HUES48 (cell line): Measurements from ENCODE around the gene MROH2A.
A peak's percentile ranks its signal among the peaks of the same experiment; 100 is the strongest.

ENCODE experiments used
- H3K27ac ChIP-seq: one replicate; pipeline ENCODE4 v1.7.0; 2013; ENCODE audit warnings: low read depth, low read length, inconsistent platforms
- H3K27me3 ChIP-seq: 2 replicates; pipeline ENCODE4 v1.6.1; 2013; ENCODE audit warnings: mild to moderate bottlenecking, low read length; ENCODE audit not compliant: control insufficient read depth, insufficient read depth
- H3K36me3 ChIP-seq: 2 replicates; pipeline ENCODE4 v1.6.1; 2013; ENCODE audit warnings: low read length; ENCODE audit not compliant: control insufficient read depth, insufficient read depth
- H3K4me1 ChIP-seq: 2 replicates; pipeline ENCODE4 v1.6.1; 2013; ENCODE audit warnings: mild to moderate bottlenecking, low read length; ENCODE audit not compliant: control insufficient read depth, insufficient read depth
- H3K4me3 ChIP-seq: 2 replicates; pipeline ENCODE4 v1.5.1; 2013; ENCODE audit warnings: mild to moderate bottlenecking, low read depth, low read length
- H3K9ac ChIP-seq: 2 replicates; pipeline ENCODE4 v1.6.1; 2013; ENCODE audit warnings: mild to moderate bottlenecking, low read depth, low read length, moderate library complexity
- H3K9me3 ChIP-seq: 2 replicates; pipeline ENCODE4 v1.6.1; 2013; ENCODE audit warnings: low read length; ENCODE audit not compliant: control insufficient read depth, insufficient read depth

The MROH2A gene

GRCh38 chr2:233851169-233851568 is 73.0 kb downstream of the MROH2A start:
- Histone ChIP-seq H3K27ac (no peak overlapping the region), H3K27me3 (no peaks in the 10 kb centered on the region), H3K4me1 (peaks cover 18% of the 10 kb centered on the region), H3K36me3 (peaks cover 71% of the 10 kb centered on the region), H3K4me3 (no peak overlapping the region), H3K9ac (no peak overlapping the region), H3K9me3 (no peaks in the 10 kb centered on the region)

DNA sequence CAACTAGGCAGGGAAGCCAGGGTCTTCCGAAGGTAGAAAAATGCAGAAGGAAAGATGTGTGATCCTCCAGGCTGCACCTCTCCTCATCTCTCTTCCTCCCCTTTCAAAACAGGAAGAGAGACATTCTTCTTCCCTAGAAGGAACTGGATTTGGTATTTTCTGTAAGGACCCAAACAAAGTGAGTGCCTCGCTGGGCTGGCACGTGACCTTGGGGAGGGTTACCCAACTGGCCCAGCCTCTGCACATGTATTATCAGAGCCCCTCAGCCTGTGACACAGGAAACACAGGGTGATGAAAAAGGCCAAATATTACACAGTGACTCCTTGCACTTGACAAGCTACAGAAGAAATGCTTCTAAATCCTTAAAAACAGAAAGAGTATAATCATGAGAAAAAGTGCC is 73.9 kb downstream of the MROH2A start:
- Histone ChIP-seq H3K9ac (no peak overlapping the region), H3K27ac (no peak overlapping the region), H3K36me3 (peaks cover 62% of the 10 kb centered on the region), H3K4me1 (peaks cover 18% of the 10 kb centered on the region), H3K27me3 (no peaks in the 10 kb centered on the region), H3K4me3 (peak overlapping the region; percentile 14; the same call in 1 of the 2 replicates), H3K9me3 (no peaks in the 10 kb centered on the region)

GRCh38 chr2:233853353-233853752 is 75.2 kb downstream of the MROH2A start:
- Histone ChIP-seq H3K4me1 (peaks cover 18% of the 10 kb centered on the region), H3K27me3 (no peaks in the 10 kb centered on the region), H3K36me3 (peaks cover 49% of the 10 kb centered on the region), H3K4me3 (peak overlapping the region; percentile 99), H3K27ac (no peak overlapping the region), H3K9ac (peak overlapping the region; percentile 91; the same call in 1 of the 2 replicates), H3K9me3 (no peaks in the 10 kb centered on the region)

- Histone ChIP-seq H3K4me1 (peaks cover 18% of the 10 kb centered on the region), H3K9ac (peak overlapping the region; percentile 91), H3K27me3 (no peaks in the 10 kb centered on the region), H3K9me3 (no peaks in the 10 kb centered on the region), H3K36me3 (peaks cover 44% of the 10 kb centered on the region), H3K4me3 (peak overlapping the region; percentile 99), H3K27ac (peak overlapping the region; percentile 58)
These were observed 75.7 kb downstream of the MROH2A start for GRCh38 chr2:233853883-233854240.

- peaks cover 18% of the 10 kb centered on the region for H3K4me1 ChIP-seq
- H3K27me3 ChIP-seq = no peaks in the 10 kb centered on the region
- H3K9ac ChIP-seq = peak within 1 kb of the TSS; percentile 91
- H3K27ac ChIP-seq = peak within 1 kb of the TSS; percentile 76
- H3K9me3 ChIP-seq = no peaks in the 10 kb centered on the region
- H3K4me3 ChIP-seq = peak within 1 kb of the TSS; percentile 99
- H3K36me3 ChIP-seq = peaks cover 39% of the 10 kb centered on the region
These were observed 76.3 kb downstream of the MROH2A start, which contains the start of gene HJURP for GRCh38 chr2:233854241-233854981. TSS of gene HJURP (minus strand) at chr2:233854535. CDS start at chr2:233854500, 35 bp downstream.

DNA sequence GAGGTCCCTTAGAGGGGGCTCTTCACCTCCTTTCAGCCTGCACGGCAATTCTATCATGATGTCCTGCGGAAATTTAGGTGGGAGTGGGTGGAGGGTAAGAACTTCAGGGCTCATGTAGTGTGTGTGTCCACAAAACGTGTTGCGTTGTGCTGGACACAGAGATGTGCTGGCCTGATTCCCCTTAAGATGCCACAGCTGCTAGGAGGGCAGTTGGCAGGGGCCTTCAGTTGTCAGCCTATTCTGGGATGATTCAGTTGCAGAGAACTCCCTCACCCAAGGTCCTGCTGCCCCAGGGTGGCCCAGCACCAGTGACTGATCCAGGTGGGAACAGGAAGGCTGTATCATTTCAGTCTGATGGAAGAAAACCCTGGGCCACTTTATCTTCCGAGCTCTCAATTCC is 77.2 kb downstream of the MROH2A start:
- Histone ChIP-seq H3K36me3 (peaks cover 29% of the 10 kb centered on the region), H3K9ac (no peak overlapping the region), H3K9me3 (no peaks in the 10 kb centered on the region), H3K27ac (no peak overlapping the region), H3K4me1 (peaks cover 18% of the 10 kb centered on the region), H3K4me3 (peak overlapping the region; percentile 99; the same call in 1 of the 2 replicates), H3K27me3 (no peaks in the 10 kb centered on the region)

DNA sequence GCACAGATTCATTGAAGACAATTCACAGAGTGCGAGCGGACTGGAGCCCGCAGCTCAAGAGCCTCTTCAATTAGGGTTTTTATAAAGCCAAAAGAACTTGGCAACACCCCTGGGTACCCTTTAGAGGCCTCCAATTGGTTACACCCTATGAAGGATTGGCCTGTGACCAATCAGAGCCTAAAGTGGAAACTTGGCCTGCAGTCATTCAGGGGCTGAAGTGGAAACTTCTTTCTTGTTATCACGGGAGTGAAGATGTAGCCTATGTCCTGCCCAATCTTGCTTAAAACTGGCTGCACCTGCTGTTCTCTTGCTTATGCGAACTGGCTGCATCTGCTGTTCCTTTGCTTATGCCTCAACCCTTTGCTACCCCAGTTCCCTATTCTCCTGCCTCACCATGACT is 78.1 kb downstream of the MROH2A start:
- H3K36me3 ChIP-seq = peaks cover 21% of the 10 kb centered on the region
- H3K4me1 ChIP-seq = peaks cover 18% of the 10 kb centered on the region
- no peak overlapping the region for H3K27ac ChIP-seq
- H3K9ac ChIP-seq = no peak overlapping the region
- no peak overlapping the region for H3K4me3 ChIP-seq
- H3K27me3 ChIP-seq = no peaks in the 10 kb centered on the region
- no peaks in the 10 kb centered on the region for H3K9me3 ChIP-seq

DNA sequence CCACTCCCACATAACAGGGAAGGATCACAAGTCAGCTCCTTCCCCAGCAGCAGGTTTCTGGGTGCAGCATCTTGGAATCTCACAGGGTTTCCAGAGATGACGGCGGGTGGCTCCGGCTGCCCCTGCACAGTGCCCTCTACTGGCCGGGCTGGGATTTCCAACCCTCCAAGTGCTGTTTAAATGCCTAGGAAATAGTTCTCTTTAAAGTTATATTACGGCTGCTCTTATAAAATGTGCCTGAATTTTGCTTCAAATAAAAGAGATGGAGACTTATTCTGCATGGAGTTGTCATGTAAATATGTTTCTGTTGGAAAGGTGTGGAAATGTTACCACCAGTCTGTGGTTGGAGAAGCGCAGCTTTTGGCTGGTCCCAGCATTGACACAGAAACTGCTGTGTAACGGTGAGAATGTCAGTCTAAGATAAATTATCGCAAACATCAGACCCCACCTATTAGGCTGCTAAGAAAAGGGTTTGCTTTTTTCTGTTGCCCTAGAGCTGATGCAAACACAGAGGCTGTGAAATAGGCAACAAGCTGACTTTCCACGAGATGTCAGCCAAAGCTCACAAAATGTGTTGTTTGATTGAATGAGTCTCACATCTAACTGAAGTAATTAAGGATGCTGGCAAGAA is 79.5 kb downstream of the MROH2A start:
- Histone ChIP-seq H3K36me3 (peaks cover 7% of the 10 kb centered on the region), H3K27ac (no peak overlapping the region), H3K9ac (no peak overlapping the region), H3K4me3 (no peak overlapping the region), H3K4me1 (peaks cover 18% of the 10 kb centered on the region), H3K27me3 (no peaks in the 10 kb centered on the region), H3K9me3 (no peaks in the 10 kb centered on the region)

DNA sequence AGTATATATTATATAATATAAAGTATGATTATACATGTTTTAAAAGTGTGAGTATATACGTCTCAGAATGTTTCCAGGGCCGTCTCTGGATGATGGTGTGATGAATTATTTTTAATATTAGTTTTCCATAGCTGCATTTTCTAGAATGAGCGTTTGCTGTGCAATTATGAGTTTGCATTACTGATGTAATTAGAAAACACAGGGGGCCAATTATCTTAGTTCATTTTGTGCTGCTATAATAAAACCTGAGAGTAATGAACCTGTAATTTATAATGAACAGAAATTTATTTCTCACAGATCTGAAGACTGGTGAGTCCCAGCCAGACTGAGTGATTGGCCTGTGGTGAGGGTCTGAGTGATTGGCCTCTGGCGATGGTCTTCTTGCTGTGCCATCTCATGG is 80.2 kb downstream of the MROH2A start:
- no peaks in the 10 kb centered on the region for H3K27me3 ChIP-seq
- H3K36me3 ChIP-seq = no peaks in the 10 kb centered on the region
- no peak overlapping the region for H3K4me3 ChIP-seq
- no peaks in the 10 kb centered on the region for H3K9me3 ChIP-seq
- H3K4me1 ChIP-seq = peaks cover 11% of the 10 kb centered on the region
- no peak overlapping the region for H3K9ac ChIP-seq
- no peak overlapping the region for H3K27ac ChIP-seq

DNA sequence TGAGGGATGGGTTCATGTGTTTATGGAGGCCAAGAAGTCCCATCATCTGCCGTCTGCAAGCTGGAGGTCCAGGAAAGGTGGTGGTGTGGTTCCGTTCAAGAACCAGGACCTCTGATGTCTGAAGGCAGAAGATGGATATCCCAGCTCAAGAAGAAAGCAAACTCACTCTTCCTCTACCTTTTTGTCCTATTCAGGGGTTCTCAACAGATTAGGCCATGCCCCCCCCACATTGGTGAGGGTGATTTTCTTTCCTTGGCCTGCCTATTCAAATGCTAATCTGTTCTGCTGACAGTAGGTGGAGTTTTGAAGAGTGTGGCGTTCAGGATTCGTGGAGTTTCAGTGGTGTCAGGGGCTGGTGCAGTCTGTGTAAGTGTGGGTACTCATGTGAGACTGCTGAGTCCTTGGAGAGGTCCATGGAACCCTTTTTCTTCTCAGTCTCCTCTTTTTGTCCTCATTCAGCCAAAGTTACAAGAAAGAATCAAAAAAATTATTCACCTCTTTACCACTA is 84.2 kb downstream of the MROH2A start:
- Histone ChIP-seq H3K9me3 (no peaks in the 10 kb centered on the region), H3K27ac (no peak overlapping the region), H3K4me1 (peaks cover 6% of the 10 kb centered on the region), H3K4me3 (no peak overlapping the region), H3K36me3 (peaks cover 18% of the 10 kb centered on the region), H3K27me3 (no peaks in the 10 kb centered on the region), H3K9ac (no peak overlapping the region)

GRCh38 chr2:233865838-233866237 is 87.7 kb downstream of the MROH2A start:
- Histone ChIP-seq H3K27ac (no peak overlapping the region), H3K4me3 (no peak overlapping the region), H3K9ac (no peak overlapping the region), H3K4me1 (peaks cover 6% of the 10 kb centered on the region), H3K36me3 (peaks cover 18% of the 10 kb centered on the region), H3K9me3 (no peaks in the 10 kb centered on the region), H3K27me3 (0 out of 2 replicates have a peak, but pooled peaks cover under 1% of the 10 kb centered on the region)
